ENCODE measurements around the gene DHPS.
"Not testable (repeated sequence)": the region's sequence is repeated elsewhere in the genome, so short reads cannot be mapped to it uniquely, and the experiment has no call there.

The DHPS gene

DNA sequence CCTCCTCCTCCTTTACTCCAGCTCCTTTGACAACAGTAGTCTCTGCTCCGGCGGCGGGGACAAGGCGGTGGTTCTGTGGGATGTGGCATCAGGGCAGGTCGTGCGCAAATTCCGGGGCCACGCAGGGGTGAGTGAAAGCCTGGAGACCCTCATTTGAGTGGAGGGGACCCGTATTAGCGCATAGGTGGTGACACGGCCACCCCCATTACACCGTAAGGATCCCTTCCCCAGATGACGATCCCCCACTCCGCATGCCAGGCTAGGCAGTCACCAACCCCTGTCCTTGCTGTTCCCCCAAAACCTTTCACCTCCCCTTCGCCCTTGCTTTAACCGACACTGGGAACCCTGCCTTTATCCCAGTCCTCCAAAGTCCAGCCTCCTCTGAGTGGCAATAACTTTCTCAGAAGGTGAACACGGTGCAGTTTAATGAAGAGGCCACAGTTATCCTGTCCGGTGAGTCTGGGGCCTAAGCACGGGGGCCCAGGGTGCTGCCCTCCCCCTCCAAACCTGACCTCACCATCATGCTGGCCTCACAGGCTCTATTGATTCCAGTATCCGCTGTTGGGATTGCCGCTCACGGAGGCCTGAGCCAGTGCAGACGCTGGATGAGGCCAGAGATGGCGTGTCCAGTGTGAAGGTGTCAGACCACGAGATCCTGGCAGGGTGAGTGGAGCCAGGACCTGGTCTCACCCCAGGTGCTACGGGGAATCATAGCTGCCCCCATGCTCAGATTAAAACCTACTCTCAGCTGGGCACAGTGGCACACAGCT, 11.3 kb downstream of the DHPS start:
- no peak for DNase-seq

DNA sequence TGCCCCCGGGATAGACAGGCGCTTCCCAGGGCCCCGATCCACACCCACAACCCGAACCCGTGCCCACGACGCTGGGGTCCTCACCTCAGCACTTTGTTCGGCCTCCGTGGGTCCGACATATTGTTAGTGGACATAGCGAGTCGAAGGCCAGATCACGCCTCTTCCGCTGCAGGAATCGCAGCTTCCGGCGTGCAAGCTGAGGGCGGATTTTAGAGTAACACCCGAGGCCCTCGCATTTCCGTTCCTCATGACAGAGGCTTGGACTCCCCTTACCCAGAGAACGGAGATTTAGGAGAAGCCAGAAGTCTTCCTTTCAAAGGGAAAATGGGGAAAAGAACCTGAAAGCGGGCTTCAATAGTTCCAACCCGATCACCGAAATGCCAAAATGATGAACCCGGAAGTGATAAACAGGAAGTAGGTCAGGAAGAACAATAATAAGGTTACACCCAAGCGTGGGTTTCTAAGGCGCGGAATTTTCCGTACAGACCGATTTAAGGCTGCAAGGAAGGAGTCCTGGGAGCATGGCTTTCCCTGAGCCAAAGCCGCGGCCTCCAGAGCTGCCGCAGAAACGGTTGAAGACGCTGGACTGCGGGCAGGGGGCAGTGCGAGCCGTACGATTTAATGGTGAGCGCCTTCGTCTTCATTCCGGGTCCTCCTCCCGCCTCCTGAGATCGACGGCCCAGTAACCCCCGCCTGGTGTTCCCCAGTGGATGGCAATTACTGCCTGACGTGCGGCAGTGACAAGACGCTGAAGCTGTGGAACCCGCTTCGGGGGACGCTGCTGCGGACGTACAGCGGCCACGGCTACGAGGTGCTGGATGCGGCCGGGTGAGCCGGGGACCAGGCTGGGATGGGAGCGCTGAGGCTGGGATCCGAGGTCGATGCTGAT, 12.2 kb downstream of the DHPS start:
- peak; percentile 88 for DNase-seq

DNA sequence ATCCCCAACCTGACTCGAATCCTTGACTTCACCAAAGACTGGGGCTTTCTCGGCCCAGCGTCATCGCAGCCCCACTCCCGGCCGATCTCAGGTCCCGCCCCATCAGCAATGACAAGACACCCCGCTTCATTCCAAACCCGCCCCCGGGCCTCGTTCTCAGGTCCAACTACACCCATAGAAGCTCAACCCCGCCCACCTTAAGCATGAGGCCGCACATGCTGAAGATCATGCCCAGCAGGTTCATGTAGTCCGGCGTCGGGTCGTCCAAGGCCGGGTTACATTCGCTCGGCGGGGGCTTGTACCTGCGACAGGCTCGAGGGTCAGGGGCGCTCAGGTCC, 12.8 kb downstream of the DHPS start:
- DNase-seq, result peak; percentile 78

DNA sequence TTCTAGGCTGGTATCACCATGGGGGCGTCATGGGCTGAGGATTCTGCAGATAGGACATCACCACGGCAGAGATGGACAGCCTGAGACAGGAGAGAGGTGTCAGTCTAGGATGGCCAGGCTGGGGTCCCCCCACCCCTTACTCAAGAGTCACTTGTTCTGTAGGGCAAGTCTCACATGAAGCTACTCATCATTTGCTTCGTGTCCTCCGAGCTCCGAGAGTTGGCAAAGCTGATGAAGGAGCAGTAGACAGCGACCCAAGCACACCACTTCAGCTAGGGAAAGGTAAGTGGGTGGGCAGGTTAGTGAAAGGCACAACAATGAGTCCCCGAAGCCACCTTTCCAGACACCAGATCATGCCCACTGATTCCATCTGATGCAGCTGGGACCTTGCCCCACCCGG, 13.3 kb downstream of the DHPS start:
- no peak for DNase-seq

DNA sequence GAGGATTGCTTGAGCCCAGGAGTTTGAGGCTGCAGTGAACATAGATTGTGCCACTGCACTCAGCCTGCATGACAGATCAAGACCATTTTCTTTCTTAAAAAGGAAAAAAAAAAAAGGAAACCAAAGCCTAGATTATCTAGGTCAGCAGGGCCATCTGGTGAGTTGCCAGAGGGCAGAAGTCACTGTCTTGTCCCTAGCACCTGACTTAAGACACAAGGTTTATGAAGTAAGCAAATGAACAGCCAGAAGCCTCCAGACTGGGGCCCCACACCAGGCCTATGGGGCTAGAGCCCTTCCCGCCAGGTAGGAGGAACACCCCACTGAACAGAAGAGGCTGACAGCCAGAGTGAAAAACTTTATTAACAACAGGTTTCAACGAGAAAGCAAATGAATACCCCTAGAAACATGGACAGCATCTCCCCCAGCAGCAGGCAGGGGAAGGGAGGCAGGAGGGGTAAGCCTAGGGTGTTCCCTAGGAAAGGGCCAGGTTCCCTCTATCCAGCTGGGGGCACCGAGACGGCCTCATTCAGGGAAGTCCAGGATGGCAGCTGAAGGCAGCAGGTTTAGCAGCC, 13.9 kb downstream of the DHPS start:
- DNase-seq, result no peak

DNA sequence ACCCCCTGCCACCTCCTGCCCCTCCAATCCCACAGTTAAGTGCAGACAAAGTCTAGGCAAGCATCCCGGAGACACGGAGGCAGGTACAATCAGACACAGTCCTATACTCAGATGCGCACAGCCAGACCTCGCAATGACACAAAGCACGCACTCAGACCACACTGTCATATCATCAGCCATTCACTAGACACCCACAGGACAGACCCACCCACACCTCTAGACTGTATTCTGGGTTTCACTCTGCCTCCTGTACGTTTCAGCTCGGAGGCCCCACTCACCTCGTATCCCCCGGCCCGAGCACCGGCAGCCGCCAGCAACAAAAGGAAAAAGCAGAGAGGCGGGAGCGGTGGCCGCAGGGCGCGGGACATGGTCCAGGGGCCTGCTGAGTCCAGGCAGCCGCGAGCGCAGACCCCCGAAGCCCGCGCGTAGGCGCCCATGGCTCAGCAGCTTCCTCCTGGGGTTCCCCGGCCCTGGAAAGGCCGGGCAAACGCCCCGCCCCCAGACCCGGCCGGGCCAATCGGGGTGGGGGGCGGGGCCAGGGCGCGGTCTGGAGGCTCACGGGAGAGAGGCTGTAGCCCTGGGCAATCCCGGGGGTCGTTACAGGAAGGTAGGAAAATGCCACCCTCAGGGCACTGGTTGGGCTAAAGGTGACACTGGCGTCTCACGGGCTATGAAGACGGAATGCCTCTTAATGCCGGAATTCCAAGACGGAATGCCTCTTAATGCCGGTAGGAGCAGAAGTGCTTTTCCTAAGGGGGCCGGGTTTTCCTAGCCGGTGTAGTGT, 15.2 kb downstream of the DHPS start, which contains the start of the genes MAN2B1 and WDR83:
Gene MAN2B1, minus strand, starts transcription at position 478 of the 784 bp plus-strand sequence. Its CDS starts 41 bp downstream, at position 437.
Gene WDR83, plus strand, starts transcription at position 543 of the 784 bp plus-strand sequence. CDS start 2,984 bp downstream, outside the sequence.
- DNase-seq, result peak; percentile 77

DNA sequence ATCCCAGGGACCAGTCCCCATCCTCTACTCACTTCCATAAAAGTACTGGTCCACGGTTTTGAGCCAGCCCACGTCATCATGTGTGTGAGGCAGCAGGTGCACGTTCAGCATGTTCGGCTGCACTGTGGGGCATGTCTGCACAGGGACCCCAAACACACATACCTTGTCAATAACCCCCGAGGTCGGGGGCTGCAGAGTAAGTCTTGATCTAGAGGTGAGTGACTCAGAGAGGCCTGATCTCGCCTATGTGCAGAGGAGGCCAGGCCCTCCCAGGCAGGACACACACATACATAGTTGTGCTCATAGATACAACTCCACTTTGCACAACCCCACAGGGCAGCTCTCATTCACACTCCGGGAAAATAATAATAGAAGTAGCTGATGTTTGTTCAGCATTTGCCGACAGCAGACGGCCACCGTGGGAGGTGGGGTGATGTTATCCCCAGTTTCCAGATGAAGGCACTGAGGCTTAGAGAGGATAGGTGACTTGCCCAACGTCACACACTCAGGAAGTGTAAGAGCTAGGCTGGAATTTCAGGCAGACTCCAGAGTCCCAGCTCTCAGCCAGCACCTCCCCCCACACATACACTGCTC, 15.9 kb downstream of the DHPS start:
- no peak for DNase-seq

DNA sequence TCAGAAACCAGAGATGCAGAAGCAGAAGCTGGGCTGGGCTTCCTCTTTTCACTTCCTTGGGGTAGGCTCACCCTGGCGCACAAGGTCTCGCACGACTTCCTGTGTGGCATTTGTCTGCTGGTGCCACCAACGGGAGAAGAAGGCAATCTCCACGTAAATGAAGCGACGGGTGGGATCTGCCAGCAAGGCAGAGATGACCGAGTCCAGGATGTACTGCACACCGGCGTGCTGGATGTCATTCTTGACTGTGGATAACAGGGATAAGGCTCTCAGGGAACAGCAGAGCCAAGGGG, 16.5 kb downstream of the DHPS start:
- peak; percentile 29 for DNase-seq

DNA sequence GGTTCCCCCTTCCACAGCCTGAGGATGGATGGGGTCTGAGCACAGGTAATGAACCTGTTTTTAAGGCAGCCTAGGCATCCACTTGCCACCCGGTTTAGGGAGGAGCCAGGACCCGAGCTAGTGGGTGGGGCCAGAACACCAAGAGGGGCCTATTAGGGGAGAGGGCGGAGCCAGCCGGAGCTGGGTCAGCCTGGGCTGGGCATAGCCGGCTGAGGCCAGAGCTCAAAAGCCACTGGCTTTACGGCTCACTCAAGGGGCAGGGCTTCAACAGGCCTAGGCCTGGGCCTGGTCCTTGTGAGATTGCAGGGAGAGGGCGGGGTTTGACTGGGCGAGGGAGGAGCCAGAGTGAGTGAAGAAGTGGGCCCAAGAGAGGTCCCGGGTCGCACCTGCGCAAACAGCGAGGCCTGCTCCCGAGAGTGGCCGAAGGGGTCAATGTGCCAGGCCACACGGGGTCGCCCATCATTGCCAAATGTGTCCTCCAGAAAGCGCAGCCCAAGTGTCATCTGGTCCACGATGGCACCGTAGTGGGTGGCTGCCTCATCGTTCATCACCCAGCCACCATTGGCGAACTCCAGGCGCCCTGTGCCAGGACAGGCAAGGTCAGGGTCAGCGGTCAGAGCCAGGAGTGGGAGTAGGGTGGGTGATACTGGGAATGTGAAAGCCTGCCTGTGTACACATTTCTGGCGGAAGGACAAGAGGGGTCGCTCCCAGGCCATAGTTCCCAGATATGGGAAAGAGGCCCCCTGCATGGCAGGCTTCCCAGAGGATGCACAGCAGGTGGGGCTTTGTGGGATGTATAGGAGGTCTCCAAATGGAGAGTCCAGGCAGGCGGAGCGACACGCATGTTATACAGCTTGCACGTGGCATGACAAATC, 17.0 kb downstream of the DHPS start:
- DNase-seq, result peak; percentile 72

DNA sequence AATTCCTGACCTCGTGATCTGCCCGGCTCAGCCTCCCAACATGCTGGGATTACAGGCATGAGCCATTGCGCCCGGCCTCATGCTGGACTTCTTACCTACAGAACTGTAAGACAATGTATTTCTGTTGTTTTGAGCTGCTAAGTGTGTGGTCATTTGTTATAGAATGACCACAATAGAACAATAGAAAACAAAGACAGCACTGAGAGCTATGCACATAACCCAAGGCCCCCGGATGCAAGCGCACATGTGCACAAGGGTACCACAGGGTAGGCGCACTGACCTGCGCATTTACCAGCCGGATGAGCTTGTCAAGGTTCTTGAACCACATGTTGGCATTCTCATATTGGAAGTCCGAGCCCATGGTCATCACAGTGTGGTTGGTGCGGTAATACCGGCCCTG, 20.7 kb downstream of the DHPS start:
- DNase-seq, result no peak

DNA sequence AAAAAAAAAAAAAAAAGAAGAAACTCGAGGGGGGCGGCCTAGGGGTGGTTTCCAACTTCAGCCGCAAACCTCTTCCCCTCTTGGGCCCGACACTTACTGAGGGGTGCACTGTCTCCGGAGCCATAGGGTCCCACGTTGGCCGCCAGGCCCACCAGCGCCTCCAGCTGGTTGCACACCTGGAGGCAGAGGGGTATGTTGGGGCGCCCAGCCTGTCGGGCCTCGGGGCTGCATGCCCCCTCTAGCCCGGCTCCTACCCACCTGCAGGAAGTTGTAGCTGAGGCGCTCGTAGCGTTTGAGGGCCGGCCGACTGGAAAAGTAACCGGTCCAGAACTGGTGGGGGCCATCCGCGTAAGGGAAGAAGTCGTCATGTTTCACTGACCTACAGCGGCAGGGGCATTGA, 23.7 kb downstream of the DHPS start:
- DNase-seq, result no peak

DNA sequence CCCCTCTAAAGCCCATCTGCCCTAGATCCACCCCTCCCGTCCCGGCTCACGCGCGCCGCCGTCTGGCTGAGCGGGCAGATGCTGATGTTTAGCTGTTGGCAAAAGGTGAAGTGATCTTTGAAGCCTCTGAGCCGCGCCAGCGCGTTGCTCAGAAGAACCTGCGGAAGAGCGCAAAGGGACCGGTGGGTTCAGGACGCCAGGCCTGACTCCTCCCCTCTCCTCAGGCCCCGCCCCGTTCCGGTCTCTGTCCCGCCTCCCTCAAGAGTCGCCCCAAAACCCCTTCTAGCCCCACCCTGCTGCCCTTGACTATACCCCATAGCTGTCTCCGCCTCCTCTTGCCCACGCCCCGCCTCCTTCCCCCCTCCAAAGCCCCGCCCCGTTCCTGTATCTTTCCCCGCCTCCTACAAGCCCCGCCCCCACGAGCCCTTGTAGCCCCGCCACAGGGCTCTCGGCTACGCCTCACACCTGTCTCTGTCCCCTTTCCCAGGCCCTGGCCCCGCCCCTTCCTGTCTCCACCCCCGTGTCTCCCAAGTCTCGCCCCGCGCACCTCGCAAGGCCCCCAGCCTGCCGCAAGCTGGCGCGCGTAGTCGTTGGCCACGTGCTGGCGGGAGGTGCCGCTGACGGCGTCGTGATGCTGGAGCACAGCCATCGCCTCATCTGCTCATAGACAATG, 24.6 kb downstream of the DHPS start:
- DNase-seq, result no peak

DNA sequence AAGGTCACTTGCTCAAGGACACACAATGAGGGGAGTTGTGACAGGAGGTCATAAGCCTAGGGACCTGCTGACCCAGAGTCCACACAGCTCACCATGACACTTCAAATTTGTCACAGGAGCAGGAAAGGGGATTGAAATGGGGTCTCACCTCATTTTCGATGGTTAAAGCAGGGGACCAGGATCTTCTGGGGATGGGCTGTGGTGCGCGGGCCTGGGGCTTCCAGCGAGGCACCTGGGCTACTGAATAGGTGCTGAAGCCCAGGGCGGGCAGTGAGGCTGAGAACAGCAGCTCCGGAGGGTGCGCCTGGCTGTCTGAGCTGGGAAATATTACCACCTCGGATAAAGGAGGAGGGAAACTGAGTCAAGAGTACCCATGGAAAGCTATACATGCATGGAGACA, 26.1 kb downstream of the DHPS start:
- DNase-seq, result no peak

DNA sequence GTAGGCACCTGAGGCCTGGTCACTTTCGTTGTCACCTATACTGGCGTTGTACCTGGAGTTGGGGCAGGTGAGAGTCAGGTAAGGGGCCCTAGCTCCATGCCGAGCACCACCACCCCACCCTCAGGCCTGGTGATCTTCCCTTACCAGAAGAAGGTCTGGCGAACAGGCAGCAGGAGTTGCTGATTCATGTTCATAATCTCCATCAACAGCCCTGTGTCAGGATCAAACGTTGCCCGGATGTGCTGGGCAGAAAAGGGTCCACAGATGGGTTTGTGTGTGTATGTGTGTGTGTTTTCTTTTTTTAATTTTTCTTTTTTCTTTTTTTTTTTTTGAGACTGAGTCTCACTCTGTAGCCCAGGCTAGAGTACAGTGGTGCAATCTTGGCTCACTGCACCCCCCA, 29.5 kb downstream of the DHPS start:
- DNase-seq, result no peak

DNA sequence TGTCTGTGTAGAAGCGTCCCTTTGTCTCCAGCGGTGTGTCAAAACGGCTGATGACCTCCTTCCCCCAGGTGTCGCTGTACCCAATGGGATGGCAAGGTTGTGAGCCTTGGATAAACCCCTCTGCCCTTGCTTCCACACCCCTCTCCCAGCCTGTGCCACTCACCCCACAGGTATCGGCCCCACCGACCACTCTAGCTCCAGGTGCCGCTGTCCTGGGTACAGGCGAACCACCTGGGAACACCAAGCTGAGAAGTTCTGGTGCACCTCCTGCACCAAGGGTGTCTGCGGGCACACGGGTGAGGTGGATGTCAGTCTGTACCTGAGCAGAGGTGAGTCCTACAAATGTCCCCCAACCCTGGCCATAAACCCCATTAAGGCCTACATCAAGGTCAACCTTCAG, 31.7 kb downstream of the DHPS start:
- no peak for DNase-seq

DNA sequence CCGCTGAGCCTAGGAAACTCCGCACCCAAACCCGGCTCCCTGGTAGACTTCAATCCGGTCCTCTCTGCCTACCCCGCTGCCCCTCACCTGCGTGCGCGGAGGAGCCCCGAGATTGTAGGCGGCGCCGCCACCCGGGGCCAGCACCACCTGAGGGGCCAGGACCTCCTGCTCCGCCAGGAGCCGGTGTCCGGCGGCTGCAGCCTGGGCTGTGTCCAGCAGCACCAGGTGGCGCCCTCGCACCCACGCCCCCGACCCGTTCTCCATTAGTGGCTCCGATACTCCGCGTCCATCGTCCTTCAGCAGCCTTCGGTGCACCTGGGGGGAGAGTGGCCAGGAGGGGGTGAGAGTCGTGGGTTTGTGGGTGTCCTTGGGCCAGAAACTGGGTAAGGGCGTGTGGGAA, 33.6 kb downstream of the DHPS start:
- DNase-seq, result no peak

DNA sequence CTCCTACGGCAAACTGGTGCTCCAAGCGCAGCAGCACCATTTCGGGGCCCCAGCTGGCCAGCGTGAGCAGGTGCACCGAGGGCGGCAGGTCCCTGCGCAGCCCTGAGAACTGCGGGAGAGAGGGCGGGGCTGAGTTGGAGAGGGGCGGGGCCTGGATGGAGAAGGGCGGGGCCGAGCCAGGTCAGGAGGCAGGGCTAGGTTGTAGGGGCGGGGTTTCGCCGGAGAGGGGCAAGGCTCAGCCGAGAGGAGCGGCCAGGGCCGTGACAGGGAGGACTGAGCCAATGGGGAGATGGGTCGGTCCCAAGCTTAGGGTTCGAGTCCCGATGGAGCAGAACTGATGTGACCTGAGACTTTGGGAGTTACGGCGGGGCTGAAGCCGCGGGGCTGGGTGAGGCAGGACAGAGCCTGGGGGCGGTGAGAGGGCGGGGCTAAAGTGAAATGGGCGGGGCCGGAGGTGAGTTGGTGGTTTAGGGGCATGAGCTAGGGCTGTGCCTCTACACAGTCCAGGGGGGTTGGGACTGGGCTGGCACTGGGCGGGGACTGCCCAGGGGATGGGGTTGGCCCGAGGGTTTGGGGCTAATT, 34.1 kb downstream of the DHPS start:
- DNase-seq, result peak; percentile 52

DNA sequence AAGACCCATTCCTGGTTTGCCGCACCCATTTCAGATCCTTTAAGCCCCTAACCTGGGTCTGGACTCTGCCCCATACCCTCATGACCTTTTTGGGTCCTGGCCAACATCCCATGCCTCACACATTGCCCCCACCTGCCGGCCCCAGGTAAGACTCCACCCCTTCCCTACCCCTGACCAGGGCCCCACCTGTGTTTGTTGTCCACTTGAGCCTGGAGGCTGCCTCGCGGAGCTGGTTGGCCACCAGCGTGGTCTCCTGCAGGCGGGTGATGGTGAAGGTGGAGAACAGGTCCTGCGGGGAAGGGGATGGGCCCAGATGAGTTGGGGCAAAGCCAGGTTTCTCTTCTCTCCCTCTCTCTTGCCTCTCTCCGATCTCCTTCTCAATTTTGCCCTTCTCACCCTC, 34.6 kb downstream of the DHPS start:
- no peak for DNase-seq

DNA sequence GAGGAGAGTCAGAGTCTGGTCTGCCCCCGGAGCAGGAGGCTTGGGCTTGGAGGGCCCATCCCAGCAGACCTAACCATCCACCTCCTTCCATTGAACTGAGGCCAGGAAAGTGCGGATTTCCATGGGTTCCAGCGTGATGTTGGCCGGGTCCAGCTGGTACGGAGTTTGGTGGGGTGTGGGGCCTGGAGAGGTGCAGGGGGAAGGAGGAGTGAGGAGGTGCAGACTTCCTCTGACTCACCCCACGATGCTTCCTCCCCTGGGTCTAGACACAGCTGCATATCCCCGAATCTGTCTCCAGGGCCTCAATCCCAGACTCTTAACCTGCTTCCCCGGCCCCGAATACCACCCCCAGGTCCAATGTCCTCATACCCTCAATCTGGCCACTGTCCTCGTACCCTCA, 35.1 kb downstream of the DHPS start:
- DNase-seq, result no peak

DNA sequence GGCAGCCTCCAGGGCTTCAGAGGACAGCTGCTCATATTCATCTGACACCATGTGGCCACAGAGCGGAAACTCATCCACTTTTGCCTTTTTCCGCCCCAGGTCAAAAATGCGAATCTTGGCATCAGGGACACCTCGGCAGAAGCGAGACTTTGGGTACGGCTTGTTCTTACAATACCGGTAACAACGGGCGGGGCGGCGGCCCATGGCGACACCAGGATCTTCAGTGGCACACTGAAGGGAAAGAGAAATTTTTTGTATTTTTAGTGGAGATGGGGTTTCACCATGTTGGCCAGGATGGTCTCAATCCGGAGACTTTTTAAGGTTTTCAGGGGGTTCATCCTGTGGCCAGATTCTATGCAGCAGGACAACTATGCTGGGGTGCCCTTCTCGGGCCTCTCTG, 38.0 kb downstream of the DHPS start:
- not testable (repeated sequence) for DNase-seq

DNA sequence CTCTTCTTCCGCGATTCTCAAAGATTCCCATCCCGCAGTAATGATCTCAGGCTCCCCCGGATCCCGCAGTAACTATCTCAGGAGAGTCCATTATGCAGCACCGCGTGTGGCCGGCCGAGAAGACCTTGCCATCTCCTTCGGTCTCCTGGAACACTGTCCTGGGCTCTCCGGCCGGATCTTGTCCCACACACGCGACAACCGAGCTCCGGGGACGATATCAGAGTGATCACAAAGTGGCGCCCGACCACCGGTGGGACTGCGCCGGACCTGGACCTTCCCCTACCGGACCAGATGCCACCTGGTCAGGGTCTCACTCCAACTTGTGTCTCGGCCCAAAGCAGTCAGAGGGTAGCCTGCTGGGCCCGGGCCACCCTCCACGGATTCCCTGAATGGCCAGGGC, 39.2 kb downstream of the DHPS start:
- no peak for DNase-seq
